Activated T-cell treated with anti-CD3 and anti-CD28 coated beads, Interleukin-2, amount 50 U/mL, for 72 hours (primary cell): ENCODE data around the gene USP35. TPM values are rescaled to one million over a fixed set of nuclear protein-coding genes. Genes with fewer than 3 reads are reported as not detected.

ENCODE experiments used
- ATAC-seq, 2 donors: fragments of 150-1000 bp; cut with Tn5 transposase; replicated peaks in 1 of 2; 2 replicates each; pipeline ENCODE4 v1.10.0; 2021; ENCODE audit warnings: moderate library complexity in 2 of 2, mild to moderate bottlenecking in 1 of 2
- DNase-seq, 2 donors: peaks; one replicate each; pipeline ENCODE4 v3.0.0; 2021 to 2022; ENCODE audit warnings: mixed read lengths in 1 of 2
- H3K27ac Mint-ChIP-seq: one replicate; pipeline ENCODE4 v1.8.0; 2022; ENCODE audit warnings: mild to moderate bottlenecking, moderate library complexity, mixed read lengths
- H3K27me3 Mint-ChIP-seq: one replicate; pipeline ENCODE4 v1.8.0; 2022; ENCODE audit warnings: low read depth, mixed read lengths
- H3K36me3 Mint-ChIP-seq, 2 donors: one replicate each; pipeline ENCODE4 v1.8.0; 2022; ENCODE audit warnings: mixed read lengths in 2 of 2, mild to moderate bottlenecking in 1 of 2; ENCODE audit not compliant: insufficient read depth in 2 of 2
- H3K4me1 Mint-ChIP-seq: one replicate; pipeline ENCODE4 v1.8.0; 2022; ENCODE audit warnings: low read depth, mixed read lengths
- H3K4me3 Mint-ChIP-seq, 2 donors: one replicate each; pipeline ENCODE4 v1.8.0; 2022; ENCODE audit warnings: mild to moderate bottlenecking in 2 of 2, mixed read lengths in 2 of 2, moderate library complexity in 2 of 2
- H3K9me3 Mint-ChIP-seq, 2 donors: one replicate each; pipeline ENCODE4 v1.8.0; 2022; ENCODE audit warnings: mixed read lengths in 2 of 2
- total RNA-seq, 2 donors: library from RNA; stranded (reverse); gene quantifications; one replicate each; pipeline ENCODE4 v1.2.3, GENCODE V29; 2022

USP35 gene
- total RNA-seq, 2 donors from 2014 or later: 17.3 to 18.9 TPM

DNA sequence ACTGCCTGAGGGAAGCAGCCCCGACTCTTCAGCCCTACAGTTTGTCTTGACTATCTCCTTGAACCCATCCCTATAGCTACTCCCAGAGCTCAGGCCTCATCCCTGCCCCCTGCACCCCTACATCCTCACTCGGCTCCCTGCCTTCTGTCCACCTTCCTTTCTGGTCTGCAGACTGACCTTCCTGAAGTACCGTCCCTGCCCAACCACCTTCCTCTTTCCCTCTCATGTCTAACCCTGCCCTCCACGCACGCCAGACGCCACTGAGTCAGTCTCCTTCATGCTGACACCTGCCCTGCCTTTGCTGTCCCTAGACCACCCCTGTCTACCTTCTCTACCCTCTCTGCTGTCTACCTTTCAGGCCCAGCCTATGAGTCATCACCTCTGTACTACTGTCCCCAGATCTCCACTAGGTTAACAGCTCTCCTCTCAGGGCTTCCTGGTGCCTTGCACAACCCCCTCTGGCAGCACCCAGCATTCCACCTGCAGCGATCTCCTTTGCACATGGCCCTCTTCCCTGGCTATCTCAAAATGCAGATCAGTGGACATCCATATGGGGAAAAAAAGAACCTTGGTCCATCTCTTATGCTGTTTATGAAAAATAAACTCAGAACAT lies 9.2 kb upstream of the USP35 start:
- H3K27ac Mint-ChIP-seq: no peak overlapping the region

DNA sequence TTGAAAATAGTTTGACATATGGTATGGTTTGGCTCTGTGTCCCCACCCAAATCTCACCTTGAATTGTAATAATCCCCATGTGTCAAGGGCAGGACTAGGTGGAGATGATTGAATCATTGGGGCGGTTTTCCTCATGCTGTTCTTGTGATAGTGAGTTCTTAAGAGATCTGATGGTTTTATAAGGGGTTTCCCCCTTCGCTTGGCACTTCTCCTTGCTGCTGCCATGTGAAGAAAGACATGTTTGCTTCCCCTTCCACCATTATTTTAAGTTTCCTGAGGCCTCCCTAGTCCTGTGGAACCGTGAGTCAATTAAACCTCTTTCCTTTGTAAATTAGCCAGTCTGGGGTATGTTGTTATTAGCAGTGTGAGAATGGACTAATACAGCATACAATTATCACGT lies 8.0 kb upstream of the USP35 start:
- no peak overlapping the region for H3K27ac Mint-ChIP-seq
- H3K4me3 Mint-ChIP-seq: no peak overlapping the region
- DNase-seq: no peak
- peaks cover 16% of the 10 kb centered on the region for H3K4me1 Mint-ChIP-seq
- H3K36me3 Mint-ChIP-seq: peaks cover 10 to 25% of the 10 kb centered on the region in 2 donors
- peaks cover 7% of the 10 kb centered on the region in 2 donors for H3K9me3 Mint-ChIP-seq
- no peaks in the 10 kb centered on the region for H3K27me3 Mint-ChIP-seq
- ATAC-seq: no peak

More for the DNA sequence above, 9.2 kb upstream of the USP35 start:
- H3K27me3 Mint-ChIP-seq: no peaks in the 10 kb centered on the region
- peaks cover 7% of the 10 kb centered on the region in 2 donors for H3K9me3 Mint-ChIP-seq
- H3K36me3 Mint-ChIP-seq: peaks cover 10 to 24% of the 10 kb centered on the region in 2 donors
- H3K4me3 Mint-ChIP-seq: no peak overlapping the region
- no peak for ATAC-seq
- H3K4me1 Mint-ChIP-seq: peaks cover 8% of the 10 kb centered on the region
- DNase-seq: no peak

DNA sequence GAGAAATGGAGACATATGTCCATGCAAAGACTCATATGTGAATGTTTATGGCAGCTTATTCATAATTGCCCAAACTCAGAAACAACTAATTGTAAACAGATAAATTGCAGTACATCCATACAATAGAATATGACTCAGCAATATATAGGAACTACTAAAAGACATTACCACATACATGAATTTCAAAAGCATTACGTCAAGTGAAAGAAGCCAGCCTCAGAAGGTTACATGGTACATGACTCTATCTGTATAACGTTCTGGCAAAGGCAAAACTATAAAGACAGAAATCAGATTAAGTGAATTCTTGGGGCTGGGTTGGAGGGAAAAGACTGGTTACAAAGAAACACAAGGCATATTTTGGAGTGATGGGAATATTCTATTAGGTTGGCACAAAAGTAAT lies 7.5 kb upstream of the USP35 start:
- H3K27ac Mint-ChIP-seq: no peak overlapping the region
- no peaks in the 10 kb centered on the region for H3K27me3 Mint-ChIP-seq
- peaks cover 21% of the 10 kb centered on the region for H3K4me1 Mint-ChIP-seq
- no peak overlapping the region for H3K4me3 Mint-ChIP-seq
- peaks cover 5% of the 10 kb centered on the region in 2 donors for H3K9me3 Mint-ChIP-seq
- ATAC-seq (no peak), DNase-seq (no peak)
- peaks cover 9 to 27% of the 10 kb centered on the region in 2 donors for H3K36me3 Mint-ChIP-seq

DNA sequence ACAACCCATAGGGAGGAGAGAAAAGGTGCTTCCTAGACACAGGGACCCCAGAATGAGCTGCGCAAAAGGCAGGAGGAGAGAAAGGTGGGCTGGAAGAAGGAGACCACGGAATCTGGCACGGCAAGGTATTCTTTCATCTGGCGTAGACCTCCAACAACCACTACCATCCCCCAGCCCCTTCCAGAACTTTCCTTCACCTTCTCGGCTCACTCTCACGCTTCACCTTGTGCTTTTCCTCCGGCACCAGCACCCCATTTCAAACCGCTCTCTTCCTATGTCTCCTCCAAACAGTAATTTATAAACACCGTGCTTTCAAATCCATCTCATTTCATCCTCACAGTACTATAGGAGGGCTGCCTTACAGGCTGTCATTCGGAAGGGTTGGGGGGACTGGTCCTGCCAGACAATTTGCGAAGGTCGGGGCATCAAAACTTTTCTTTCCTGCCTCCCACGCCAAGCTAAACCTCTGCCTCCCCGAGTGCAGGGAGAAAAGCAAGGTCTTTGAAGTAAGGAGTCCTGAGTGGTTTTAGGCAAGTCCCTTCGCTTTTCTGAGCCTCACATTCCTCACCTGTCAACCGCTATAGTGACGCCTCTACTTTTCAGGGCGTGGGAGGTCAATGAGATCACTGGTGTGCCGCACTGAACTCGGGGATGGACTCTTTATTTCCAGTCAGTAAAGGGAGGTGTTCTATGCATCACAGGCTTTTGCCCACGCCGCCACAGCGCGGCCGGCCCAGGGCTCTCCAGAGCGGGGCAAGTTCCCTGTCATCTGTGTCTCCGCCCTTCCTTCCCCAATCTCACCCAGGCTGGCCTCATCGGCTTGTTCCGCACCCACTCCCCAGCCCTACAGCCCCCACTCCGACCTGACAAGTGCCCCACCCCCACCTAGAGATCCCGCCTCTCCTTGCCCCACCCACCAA lies 1.1 kb upstream of the USP35 start:
- Mint-ChIP-seq H3K36me3 (peaks cover 3 to 15% of the 10 kb centered on the region in 2 donors), H3K27me3 (no peaks in the 10 kb centered on the region), H3K4me3 (peak overlapping the region; percentile 90 to 98), H3K27ac (peak overlapping the region; percentile 97), H3K4me1 (peaks cover 56% of the 10 kb centered on the region), H3K9me3 (no peaks in the 10 kb centered on the region)
- ATAC-seq: peak; percentile 77 to 80
- DNase-seq: peak; percentile 84 to 88

DNA sequence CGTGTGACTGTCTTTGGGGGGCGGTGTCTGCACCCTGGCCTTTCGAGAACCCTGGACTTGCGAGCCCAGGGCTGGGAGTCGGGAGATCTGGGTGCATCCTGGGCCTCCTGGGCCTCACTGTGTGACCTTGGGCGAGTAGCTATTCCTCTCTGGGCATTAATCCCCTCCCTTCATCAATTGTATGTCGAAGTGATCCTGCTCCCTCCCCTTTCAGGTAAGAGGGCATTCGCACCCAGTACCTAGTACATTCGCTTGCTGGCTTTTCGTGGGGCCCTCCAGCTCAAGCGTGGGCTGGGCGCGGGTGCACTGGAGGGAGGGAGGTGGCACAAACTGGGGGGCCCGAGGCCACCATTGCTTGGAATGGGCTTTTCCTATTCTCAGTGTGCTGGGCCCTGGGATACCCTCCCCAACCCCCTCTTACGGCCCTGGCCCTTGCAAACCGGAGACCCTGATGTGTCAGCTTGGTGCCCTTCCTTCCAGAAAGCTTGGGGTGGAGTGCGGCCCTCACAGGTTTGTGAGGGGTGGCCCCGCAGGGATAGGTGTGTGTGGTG lies 530 bp downstream of the USP35 start:
- Mint-ChIP-seq H3K4me3 (peak overlapping the region; percentile 90 to 98), H3K36me3 (peaks cover 5 to 17% of the 10 kb centered on the region in 2 donors), H3K9me3 (no peaks in the 10 kb centered on the region), H3K27me3 (no peaks in the 10 kb centered on the region), H3K27ac (peak overlapping the region; percentile 64), H3K4me1 (peaks cover 72% of the 10 kb centered on the region)
- no peak for ATAC-seq
- DNase-seq: no peak

DNA sequence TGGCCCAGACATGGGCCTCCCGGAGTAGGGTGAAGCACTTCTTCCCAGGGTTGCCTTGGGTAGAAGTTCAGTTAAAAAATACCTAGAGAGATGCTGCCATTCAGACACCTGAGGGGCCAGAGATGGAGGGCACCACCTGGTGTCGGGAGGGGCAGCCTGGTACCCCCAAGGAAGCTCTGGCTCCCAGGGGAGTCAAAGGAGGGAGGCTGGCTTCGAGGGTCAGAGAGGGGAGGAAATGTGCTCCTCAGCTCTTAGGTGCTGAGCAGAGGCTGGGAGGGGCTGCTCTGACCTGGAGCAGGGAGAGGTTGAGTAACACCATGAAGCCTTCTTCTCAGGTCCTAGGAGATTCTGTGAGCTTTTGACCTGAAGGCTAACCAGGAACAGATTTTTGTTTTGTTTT lies 1.1 kb downstream of the USP35 start:
- Mint-ChIP-seq H3K4me1 (peaks cover 74% of the 10 kb centered on the region), H3K4me3 (peak overlapping the region; percentile 90 to 98), H3K27me3 (no peaks in the 10 kb centered on the region), H3K9me3 (no peaks in the 10 kb centered on the region), H3K27ac (peak overlapping the region; percentile 64), H3K36me3 (peaks cover 8 to 17% of the 10 kb centered on the region in 2 donors)
- ATAC-seq (no peak), DNase-seq (no peak)

DNA sequence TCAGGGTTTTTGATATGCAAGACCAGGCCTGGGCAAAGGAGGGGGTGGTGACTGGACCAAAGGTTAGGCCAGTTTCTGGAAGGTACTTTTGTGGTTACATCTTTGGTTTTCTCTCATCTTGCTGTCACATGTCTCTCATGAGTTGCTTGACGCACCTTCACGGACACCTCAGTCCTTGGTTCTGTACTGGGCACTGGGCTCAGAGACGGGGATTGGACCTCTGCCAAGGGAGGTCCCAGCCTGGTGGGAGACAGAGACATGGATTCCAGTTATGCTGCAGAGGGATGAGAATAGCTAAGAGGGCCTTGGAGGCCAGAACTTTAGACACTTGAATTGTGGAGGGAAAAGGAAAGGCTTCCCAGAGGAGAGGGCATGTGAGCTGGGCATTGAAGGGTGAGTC lies 1.7 kb downstream of the USP35 start:
- H3K4me1 Mint-ChIP-seq: peaks cover 77% of the 10 kb centered on the region
- H3K4me3 Mint-ChIP-seq: peak overlapping the region; percentile 90 to 98
- no peaks in the 10 kb centered on the region for H3K9me3 Mint-ChIP-seq
- DNase-seq: no peak
- H3K27ac Mint-ChIP-seq: peak overlapping the region; percentile 19
- ATAC-seq: no peak
- peaks cover 8 to 17% of the 10 kb centered on the region in 2 donors for H3K36me3 Mint-ChIP-seq
- no peaks in the 10 kb centered on the region for H3K27me3 Mint-ChIP-seq

DNA sequence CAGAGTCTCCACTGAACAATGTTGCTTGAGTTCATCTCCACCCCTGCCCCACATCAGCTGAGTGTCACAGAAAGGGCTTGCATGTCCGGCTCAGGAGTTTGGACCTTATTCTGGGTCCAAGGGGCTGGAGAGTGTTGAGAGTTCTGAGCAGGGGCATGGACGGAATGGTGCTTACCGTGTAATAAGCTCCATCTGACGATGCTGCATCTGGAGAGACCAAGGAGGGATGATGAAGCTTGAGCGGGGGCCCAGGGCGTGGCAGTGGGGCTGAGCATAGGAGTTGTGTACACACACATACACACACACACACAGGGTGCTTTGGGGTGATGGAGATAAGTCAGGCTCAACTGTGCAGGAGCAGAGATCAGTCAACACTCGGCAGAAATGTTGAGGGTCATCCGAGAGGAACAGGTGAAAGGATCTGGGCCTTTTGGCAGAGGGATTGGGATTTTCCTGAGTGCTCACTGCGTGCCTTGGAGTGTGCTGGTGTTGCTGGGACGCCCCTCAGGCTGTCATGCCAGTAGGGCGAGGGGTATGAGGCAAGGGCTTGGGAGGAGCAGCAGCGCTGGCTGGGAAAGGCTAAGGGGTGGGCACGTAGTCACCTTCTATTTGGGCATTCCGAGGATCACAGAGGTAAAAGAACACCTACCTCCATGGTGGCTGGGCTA lies 2.3 kb downstream of the USP35 start:
- Mint-ChIP-seq H3K36me3 (peaks cover 8 to 16% of the 10 kb centered on the region in 2 donors), H3K27me3 (no peaks in the 10 kb centered on the region), H3K4me3 (peak overlapping the region; percentile 90 to 98), H3K9me3 (no peaks in the 10 kb centered on the region), H3K27ac (no peak overlapping the region), H3K4me1 (peaks cover 73% of the 10 kb centered on the region)
- ATAC-seq: no peak
- no peak for DNase-seq

DNA sequence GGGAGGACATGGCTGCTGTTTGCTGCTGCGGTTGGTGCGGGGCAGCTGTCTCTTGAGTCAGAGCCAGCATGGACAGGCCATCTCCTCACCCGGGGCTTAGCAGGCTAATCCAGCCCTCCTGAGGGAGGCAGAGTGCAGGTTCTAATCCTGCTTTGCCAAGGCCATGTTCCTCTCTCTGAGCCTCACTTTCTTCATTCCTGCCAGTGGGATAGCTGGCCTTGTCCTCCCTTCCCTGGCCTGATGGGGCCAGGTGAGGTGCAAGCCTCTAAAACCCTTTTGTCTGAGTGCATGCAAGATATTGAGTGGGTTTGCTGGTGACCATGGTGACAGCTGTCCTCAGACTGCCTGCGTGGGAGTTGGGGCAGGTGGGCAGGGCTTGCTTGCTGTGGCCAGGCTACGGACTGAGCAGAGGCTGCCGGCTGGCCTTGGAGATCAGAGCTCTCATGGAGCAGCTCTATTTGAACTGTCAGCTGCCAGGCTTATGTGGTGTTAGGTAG lies 3.6 kb downstream of the USP35 start:
- peaks cover 65% of the 10 kb centered on the region for H3K4me1 Mint-ChIP-seq
- H3K4me3 Mint-ChIP-seq: no peak overlapping the region
- peaks cover 8 to 14% of the 10 kb centered on the region in 2 donors for H3K36me3 Mint-ChIP-seq
- no peak for DNase-seq
- no peak overlapping the region for H3K27ac Mint-ChIP-seq
- ATAC-seq: no peak
- H3K27me3 Mint-ChIP-seq: no peaks in the 10 kb centered on the region
- H3K9me3 Mint-ChIP-seq: no peaks in the 10 kb centered on the region

DNA sequence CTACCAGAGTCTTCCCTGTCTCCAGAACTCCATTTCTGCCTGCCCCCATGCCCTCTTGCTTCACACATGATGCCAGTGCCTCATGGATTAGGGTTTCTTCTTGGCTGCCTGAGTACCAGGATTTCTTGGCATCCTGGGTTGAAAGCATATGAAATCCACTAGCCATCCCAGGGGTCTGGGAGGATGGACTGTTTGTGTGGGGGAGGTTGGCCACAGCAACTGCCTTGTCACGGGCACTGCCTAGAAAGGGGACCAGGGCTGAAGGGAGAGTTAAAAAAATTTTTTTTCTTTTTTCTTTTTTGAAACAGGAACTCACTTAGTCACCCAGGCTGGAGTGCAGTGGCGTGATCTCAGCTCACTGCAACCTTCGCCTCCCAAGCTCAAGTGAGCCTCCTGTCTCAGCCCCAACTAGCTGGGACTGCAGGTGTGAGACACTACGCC lies 4.2 kb downstream of the USP35 start:
- DNase-seq (peak in 1 of 2 donors; percentile 20), ATAC-seq (no peak)
- H3K9me3 Mint-ChIP-seq: no peaks in the 10 kb centered on the region
- no peaks in the 10 kb centered on the region for H3K27me3 Mint-ChIP-seq
- peaks cover 62% of the 10 kb centered on the region for H3K4me1 Mint-ChIP-seq
- peak overlapping the region; percentile 10 to 11 for H3K4me3 Mint-ChIP-seq
- peaks cover 5 to 11% of the 10 kb centered on the region in 2 donors for H3K36me3 Mint-ChIP-seq
- H3K27ac Mint-ChIP-seq: peak overlapping the region; percentile 35

DNA sequence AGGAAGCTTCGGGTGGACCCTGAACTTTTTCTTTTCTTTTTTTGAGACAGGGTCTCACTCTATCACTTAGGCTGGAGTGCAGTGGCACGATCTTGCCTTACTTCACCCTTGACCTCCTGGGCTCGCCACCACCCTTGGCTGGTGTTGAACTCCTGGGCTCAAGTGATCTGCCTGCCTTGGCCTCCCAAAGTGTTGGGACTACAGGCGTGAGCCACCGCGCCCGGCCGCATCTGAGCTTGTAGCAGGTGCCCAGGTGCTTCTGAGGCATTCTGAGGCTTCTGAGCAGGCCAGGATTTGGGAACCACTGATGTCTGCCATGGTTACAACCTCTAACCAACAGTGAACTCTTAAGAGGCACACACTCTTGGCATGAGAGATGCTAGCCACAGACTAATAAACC lies 5.1 kb downstream of the USP35 start:
- Mint-ChIP-seq H3K4me1 (peaks cover 62% of the 10 kb centered on the region), H3K4me3 (no peak overlapping the region), H3K27ac (no peak overlapping the region), H3K9me3 (no peaks in the 10 kb centered on the region), H3K36me3 (peaks cover 7 to 13% of the 10 kb centered on the region in 2 donors), H3K27me3 (no peaks in the 10 kb centered on the region)
- no peak for ATAC-seq
- DNase-seq: no peak

DNA sequence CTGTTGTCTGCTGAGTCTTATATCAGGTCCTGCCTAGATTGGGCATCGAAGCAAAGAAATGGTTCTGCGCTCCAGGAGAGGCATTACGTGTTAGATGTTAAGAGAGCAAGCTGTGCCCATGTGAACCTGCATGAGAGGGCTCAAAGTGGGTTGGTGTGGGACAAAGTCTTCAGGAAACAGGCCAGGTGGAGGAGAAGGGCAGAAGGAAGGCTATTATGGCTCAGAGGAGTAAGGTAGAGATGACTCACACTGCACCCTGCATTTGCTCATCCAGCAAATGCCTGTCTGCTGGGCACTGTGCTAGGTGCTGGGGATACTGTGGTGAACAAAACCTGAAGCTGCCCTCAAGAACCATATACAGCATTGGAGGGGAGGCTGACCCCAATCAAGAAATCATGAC lies 5.8 kb downstream of the USP35 start:
- Mint-ChIP-seq H3K4me1 (peaks cover 59% of the 10 kb centered on the region), H3K4me3 (no peak overlapping the region), H3K36me3 (peaks cover 7 to 14% of the 10 kb centered on the region in 2 donors), H3K27ac (no peak overlapping the region), H3K27me3 (no peaks in the 10 kb centered on the region), H3K9me3 (no peaks in the 10 kb centered on the region)
- DNase-seq (no peak), ATAC-seq (peak; percentile 53 to 62)
